HL-60/S4 treated with retinoic acid at 250 ng/mL for 4 days and 3 days (cell line): Measurements from ENCODE around the gene ANO2.

Experiments
- in situ Hi-C: fragments of 300-500 bp; cut with MboI; formaldehyde crosslinking; loops from 2 replicates; pipeline ENCODE4 v1.7.0; 2022; ENCODE audit warnings: low sequenced_read_pairs

The ANO2 gene

DNA sequence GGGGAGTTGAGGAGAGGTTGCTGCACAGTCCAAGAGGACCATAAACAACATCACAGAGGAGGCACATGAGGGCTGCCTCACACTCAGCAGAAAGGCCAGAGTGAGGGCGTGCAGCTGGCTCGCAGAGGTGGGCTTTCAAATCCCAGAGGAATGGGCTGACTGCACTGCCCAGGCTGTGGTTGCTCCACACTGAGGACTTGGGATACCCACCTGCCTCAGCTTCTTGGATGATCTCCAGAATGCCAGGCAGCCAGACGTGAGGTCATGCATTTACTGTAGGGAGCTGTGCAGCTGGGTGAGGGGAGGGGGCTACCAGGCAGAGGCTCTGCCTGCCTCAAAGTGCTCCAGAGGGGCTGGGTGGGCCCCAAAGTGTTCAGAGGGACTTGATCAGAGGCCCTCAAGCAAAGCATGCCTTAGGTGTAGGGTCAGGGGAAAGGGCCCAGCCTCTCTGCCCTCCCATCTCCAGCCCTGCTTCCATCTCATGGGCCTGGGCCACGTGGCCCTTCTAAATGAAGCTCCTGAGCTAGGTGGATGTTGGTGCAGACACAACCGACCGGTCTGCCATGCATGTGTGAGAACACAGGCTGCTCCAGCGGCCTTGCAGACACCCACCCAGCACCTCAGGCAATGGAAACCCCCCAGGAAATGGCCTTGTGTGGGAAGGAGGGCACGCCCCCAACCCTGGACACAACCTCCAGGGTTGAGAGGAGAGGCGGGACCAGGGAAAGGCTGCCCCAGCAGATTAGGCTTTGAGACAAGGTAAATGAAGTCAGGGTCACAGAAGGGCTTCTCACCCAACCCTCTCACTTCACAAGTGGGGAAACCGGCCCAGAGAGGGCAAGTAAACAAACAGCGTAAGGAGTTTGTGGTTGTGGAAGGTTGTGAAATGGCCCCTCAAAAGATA is 422.4 kb downstream of the ANO2 start:
- in situ Hi-C loops = no loop called here

DNA sequence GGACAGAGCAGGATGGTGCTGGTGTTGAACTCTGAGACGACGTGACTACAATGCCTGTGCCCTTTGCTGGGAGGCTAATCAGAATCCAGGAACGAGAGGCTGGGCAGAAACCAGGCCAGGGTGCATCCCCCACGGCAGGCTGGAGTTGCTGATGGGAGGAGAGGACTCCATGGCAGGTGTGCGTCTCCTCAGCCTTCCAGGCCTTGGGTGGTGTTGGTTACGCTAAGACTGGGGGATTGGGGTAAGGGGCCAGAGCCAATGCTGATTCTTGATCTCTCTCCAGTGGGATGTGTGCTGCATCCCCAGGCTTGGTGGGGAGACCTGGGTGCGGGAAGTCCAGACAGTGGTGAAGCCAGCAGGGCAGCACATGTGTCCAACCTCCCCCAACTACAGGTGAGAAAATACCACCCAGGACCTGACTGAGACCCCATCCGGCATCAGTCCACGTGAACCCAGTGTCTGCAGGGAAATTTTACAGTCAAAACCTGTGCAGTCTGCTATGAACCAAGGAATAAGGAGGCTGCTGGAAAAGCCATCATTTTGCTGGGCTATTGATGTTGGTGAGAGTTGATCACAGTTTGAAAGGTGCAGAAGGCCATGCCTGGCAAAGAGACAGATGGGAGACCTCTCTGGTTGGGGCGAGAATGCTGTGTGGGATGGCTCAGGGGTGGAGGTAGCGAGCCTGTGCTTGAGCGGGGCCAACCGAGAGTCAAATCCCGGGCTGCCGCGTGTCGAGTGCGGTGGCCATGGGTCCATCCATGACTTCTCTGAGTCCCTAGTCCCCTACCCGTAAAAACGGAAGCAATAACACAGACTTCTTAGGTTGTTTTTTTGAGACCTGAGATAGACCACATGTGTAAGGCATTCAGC is 423.4 kb downstream of the ANO2 start:
- in situ Hi-C loops = no loop called here

DNA sequence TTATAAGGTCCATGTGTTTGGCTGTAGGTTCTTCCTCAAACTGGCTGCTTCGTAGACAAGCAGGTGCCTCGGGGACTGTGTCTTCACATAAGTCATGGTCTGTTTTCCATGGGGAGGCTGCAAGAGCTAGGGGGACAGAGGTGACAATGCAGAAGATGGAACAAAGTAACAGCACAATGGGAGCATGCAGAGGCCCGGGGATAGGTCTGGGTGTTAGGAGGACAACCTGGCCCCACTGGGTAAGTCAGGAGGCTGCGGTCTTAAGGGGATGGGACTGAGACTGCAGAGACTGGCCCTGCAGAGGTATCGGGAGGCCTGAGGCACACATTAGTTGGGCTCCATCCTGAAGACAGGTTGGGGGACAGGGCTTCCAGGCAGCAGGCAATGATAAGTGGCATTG is 424.2 kb downstream of the ANO2 start:
- in situ Hi-C loops = no loop called here

DNA sequence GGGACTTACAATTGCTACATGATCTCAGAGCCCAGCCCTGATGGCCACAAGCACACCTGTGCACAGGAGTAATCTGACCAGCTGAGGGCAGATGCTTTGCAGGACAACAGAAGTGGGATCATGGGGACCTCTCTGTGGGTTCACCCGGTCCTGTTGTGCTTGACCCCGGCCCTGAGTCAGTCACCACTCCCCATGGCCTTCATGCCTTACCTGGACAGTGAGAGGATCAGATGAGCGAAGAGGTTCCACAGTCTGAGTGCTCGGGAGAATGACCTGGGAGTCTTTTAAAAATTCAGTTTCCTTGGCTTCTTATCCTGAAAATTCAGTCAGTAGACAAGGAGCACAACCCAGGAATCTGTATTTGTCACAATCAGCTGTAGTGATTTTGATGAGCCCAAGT is 425.0 kb downstream of the ANO2 start:
- in situ Hi-C loops = no loop called here

DNA sequence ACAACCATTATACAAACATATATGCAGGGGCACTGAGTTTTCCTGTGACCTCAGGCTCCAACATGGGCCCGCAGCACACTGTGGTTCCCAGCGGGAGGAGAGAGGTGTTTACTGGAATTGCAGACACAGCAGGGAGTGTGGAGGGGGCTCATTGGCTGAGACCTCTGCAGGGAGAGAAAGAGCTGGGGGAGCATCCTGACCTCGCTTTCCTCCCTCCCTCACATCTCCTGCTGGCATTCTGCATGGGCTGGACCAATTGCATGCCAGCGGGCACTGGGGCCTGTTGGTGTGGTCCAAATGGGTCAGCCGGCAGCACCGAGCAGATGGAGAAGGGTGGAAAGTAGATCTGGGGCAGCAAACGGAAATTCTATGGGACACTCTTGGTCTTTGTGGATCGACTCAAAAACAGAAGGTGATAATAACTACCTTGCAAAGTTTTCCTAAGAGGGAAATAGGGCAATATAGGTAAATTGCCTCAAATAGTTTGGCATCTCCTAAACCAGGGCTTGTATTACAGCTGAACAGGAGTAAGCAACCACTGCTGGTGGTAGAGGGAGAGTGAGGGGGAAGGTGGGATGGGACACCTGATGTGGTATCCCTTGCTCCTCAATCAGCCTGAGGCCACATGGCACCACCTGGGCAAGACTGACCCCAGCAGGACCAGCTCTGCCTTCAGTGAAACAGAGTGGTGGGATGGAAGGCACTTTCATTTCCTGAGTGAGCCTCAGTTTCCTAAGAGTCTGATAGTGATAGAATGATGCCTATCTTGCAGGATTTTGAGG is 426.3 kb downstream of the ANO2 start:
- in situ Hi-C loops = no loop called here

DNA sequence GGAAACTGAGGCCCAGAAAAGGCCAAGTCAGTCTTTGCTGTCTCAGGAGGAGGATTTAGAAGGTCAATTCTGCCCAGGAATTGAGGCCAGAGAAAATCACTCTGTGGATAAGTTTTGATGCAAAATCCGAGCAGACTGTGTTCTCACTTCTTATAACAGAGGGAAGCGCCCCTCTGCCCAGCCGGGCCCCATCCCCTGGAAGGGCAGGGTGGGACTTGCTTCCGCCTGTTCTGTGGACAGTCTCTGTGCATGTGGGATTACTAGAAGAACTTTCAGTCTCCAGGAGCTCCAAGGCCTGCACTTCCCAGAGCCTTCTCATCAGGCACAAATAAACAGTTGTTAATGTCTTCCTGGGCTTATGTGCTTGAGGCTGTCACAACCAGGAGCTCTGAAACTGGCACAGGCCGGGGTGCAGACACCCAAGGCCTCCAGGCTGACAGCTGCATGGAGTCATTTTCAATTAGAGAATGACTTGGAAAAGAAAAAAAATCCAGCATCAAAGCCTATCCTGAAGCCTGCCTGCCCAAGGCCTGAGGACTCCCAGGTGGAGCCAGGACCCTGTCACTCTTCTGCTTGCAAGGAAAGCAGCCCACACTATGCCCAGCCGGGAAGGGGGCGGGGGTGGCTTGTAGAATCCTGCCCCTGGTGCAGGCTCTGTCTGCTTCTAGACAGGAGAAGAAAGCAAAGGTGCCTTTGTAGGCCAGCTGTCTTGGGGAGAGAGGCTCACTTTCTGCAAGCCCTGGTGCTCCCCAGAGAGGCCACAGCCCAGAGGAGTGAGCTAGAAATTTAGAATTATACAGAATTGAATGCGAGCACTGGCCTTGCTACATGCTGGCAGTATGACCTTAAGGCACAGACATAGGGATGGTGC is 428.5 kb downstream of the ANO2 start:
- in situ Hi-C loops = no loop called here

DNA sequence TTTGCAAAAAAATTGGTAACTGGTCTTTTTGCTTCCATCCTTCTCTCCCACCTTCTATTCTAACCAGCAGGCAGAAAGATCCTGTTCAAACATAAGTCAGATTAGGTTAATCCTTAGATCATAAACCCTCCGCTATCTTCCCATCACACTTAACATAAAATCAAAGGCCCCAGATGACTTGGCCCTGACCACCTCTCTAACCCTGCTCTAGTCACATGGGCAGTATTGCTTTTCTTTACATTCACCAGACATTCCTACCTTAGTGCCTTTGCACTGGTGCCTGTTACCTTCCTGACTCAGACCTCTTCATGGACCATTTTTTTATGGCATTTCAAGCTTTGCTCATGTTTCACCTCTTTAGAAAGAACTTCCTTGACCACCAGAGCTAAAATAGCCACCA is 429.6 kb downstream of the ANO2 start:
- in situ Hi-C loops = no loop called here

DNA sequence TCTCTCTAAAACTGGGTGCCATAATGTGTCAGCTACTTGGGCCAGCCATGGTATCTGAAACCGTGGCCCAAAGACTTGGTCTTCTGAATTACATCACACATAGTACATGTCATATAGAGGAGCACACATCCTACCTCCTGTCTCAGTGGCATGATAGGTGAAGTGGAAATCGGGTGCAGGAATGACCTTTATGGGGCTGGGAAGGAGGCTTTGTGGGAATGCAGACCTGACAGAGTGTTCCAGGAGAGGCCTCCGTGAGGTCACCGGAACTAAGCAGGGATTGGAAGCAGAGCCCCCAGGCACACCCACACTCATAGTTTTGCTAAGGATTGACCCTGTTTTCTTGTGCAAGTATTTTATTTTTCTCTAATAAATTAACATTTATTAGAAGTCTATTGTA is 430.5 kb downstream of the ANO2 start:
- in situ Hi-C loops = no loop called here

DNA sequence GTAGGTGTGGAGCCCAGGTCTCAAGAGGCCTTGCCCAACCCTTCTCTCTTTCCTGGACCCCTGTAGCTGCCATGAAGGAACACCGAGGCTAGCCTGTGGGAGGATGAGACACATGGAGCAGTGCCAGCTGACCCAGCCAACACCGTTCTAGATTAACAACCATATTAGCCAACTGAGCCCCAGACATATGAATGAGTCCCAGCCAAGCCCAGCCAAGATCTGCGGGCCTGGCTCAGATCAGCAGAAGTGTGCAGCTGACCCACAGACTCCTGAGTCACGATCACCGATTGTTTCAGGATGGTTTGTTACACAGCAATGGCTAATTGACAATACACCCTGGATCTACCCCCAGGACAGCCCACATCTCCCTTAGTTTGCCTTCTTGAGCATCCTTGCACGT is 431.0 kb downstream of the ANO2 start:
- in situ Hi-C loops = no loop called here

DNA sequence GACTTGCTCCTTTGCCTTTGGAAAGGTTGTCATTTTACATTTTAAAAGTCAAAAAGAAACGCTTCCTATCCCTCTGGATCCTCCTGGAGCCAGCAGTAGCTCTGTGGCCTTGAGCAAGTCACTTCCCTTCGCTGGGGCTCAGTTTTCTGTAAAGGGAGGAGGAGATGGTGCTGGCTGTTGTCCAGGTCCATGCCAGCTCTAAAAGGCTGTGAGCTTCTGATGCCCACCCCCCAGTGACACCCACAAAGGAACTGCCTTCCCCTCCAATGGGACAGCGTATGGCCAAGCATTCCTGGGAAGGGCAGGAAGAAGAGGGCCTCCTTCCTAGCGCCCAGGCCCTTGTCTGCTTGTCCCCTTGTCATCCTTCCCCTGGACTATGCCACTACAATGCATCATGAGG is 431.7 kb downstream of the ANO2 start:
- in situ Hi-C loops = no loop called here
